ENCODE results near the gene FOXP2.

FOXP2 gene

GRCh38 chr7:114402876-114403635 lies 11.6 kb upstream of the FOXP2 start:
- TF ChIP-seq PAX5 (IDR thresholded peaks at IDR 0.05; ENCODE audit: insufficient read depth, low read length, severe bottlenecking) = no peak
- no peak for TF ChIP-seq POU2F2 (IDR thresholded peaks at IDR 0.05; ENCODE audit: low read depth, low read length)
- TF ChIP-seq POLR2A (IDR thresholded peaks at IDR 0.05; ENCODE audit: low read depth, low read length) = no peak
- no peak for TF ChIP-seq TAF1 (IDR thresholded peaks at IDR 0.05; ENCODE audit: low read depth, low read length)
- no peak for TF ChIP-seq SPI1 (IDR thresholded peaks at IDR 0.05; ENCODE audit: low read depth, low read length)
- TF ChIP-seq POLR2AphosphoS5 (IDR thresholded peaks at IDR 0.05; ENCODE audit: low read depth, low read length) = no peak
- DNase-seq (ENCODE audit: insufficient read length, low spot score) (no peak), FAIRE-seq (no peak)

DNA sequence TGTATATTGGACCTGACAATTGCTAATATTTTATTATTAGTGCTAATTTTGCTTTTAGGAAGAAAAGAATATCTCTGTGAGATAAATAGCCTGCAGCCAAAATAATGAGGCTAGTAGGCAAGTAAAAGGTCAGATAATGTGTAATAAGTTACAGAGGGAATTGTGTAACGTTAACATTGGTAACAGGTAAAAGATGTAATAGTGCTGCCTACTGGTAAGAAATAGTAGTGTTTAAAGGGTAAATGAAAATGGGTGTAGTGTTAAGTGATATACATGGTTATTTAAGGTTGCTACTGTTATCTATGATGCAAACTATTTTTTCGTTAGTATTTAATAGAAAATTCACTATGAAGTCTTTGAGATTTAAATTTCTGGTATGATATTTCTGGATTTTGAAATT lies 9.2 kb upstream of the FOXP2 start:
- no peak for FAIRE-seq
- no peak for DNase-seq (ENCODE audit: insufficient read length, low spot score)
- TF ChIP-seq POLR2A (IDR thresholded peaks at IDR 0.05; ENCODE audit: low read depth, low read length) = no peak
- no peak for TF ChIP-seq TAF1 (IDR thresholded peaks at IDR 0.05; ENCODE audit: low read depth, low read length)
- TF ChIP-seq POLR2AphosphoS5 (IDR thresholded peaks at IDR 0.05; ENCODE audit: low read depth, low read length) = no peak
- no peak for TF ChIP-seq PAX5 (IDR thresholded peaks at IDR 0.05; ENCODE audit: insufficient read depth, low read length, severe bottlenecking)
- TF ChIP-seq SPI1 (IDR thresholded peaks at IDR 0.05; ENCODE audit: low read depth, low read length) = no peak
- no peak for TF ChIP-seq POU2F2 (IDR thresholded peaks at IDR 0.05; ENCODE audit: low read depth, low read length)

GRCh38 chr7:114409750-114410149 lies 4.9 kb upstream of the FOXP2 start:
- TF ChIP-seq POLR2AphosphoS5 (IDR thresholded peaks at IDR 0.05; ENCODE audit: low read depth, low read length) (no peak), PAX5 (IDR thresholded peaks at IDR 0.05; ENCODE audit: insufficient read depth, low read length, severe bottlenecking) (no peak), POLR2A (IDR thresholded peaks at IDR 0.05; ENCODE audit: low read depth, low read length) (no peak), TAF1 (IDR thresholded peaks at IDR 0.05; ENCODE audit: low read depth, low read length) (no peak), SPI1 (IDR thresholded peaks at IDR 0.05; ENCODE audit: low read depth, low read length) (no peak), POU2F2 (IDR thresholded peaks at IDR 0.05; ENCODE audit: low read depth, low read length) (no peak)
- DNase-seq (ENCODE audit: insufficient read length, low spot score) (no peak), FAIRE-seq (no peak)

DNA sequence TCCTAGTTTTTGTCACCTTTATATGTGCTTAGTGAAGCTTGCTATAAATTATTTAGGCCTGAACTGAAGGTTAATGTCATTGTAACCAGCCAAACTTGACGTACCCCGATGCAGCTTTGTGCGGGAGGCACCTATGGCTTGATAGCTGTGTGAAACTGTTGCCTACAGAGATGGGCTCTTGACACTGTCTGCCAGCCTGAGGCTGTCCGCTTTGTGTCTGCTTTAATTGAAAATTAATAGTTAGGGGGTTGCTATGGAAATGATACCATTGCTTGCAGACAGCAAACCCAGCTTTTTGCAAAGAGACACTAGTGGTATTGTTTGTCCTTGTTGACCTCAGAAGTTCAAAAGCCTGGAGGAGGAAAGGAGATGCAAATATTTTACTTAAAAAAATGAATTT lies 2.1 kb upstream of the FOXP2 start:
- DNase-seq (ENCODE audit: insufficient read length, low spot score) (no peak), FAIRE-seq (no peak)
- TF ChIP-seq PAX5 (IDR thresholded peaks at IDR 0.05; ENCODE audit: insufficient read depth, low read length, severe bottlenecking) = no peak
- no peak for TF ChIP-seq TAF1 (IDR thresholded peaks at IDR 0.05; ENCODE audit: low read depth, low read length)
- no peak for TF ChIP-seq POLR2AphosphoS5 (IDR thresholded peaks at IDR 0.05; ENCODE audit: low read depth, low read length)
- no peak for TF ChIP-seq POU2F2 (IDR thresholded peaks at IDR 0.05; ENCODE audit: low read depth, low read length)
- TF ChIP-seq SPI1 (IDR thresholded peaks at IDR 0.05; ENCODE audit: low read depth, low read length) = no peak
- TF ChIP-seq POLR2A (IDR thresholded peaks at IDR 0.05; ENCODE audit: low read depth, low read length) = no peak

DNA sequence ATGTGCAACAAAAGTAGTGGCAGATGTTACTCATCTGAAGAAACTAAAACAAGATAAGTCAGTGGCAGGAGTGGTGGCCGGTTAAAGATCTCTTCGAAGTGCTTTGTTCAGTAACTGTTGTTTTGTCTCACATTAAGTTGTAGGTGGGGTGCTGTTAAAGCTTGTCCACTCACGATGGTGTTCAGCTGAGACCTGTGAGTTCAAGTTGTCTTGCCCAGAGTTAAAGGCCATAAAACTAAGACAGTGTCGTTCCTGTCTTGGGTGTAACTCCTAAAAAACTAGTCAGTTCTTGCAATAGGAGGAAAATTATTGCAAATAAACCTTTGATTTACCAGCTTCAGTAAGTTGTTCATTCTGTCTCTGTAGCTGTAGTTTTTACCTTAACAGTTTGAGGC lies 857 bp upstream of the FOXP2 start:
- FAIRE-seq (no peak), DNase-seq (ENCODE audit: insufficient read length, low spot score) (no peak)
- no peak for TF ChIP-seq SPI1 (IDR thresholded peaks at IDR 0.05; ENCODE audit: low read depth, low read length)
- no peak for TF ChIP-seq POU2F2 (IDR thresholded peaks at IDR 0.05; ENCODE audit: low read depth, low read length)
- TF ChIP-seq TAF1 (IDR thresholded peaks at IDR 0.05; ENCODE audit: low read depth, low read length) = no peak
- TF ChIP-seq POLR2A (IDR thresholded peaks at IDR 0.05; ENCODE audit: low read depth, low read length) = no peak
- no peak for TF ChIP-seq PAX5 (IDR thresholded peaks at IDR 0.05; ENCODE audit: insufficient read depth, low read length, severe bottlenecking)
- no peak for TF ChIP-seq POLR2AphosphoS5 (IDR thresholded peaks at IDR 0.05; ENCODE audit: low read depth, low read length)

DNA sequence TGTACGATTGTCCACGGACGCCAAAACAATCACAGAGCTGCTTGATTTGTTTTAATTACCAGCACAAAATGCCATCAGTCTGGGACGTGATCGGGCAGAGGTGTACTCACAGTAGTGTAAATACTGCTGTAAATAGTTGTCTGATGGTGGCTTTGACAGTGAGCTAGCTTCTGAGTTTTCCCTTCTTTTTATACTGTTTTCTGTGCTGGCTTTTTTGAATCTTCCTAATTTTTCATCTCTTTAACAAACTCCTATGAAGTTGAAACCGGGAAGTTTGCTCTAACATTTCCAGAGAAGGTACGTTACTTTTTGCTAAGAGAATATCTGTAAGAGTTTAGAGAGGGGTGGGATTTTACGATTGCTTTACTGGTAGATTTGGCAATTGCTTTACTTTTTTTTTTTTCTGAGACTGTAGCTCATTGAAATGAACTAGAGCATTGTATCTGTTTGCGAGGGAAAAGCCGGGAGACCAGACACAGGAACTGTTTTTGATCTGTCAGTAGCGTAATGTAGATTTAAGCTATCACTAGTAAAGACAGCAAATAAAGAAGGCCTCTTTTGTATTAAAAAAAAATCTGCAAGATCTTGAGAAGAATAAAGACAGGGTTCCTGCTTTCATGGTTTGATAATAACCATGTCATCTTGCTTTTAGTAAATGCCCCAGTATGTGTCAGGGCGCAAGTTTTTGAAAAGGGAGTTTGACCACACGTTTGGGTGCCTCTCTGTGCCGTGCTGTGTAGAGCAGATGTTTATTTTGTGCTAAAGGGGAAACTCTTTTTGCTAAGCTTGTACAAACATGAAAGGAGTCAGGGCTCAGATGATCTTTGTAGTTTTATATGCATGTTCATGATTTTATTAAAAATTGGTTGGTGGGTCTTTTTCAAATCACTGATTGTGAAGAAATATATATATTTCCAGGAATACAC lies 712 bp downstream of the FOXP2 start:
- no peak for FAIRE-seq
- TF ChIP-seq POLR2AphosphoS5 (IDR thresholded peaks at IDR 0.05; ENCODE audit: low read depth, low read length) = no peak
- no peak for TF ChIP-seq POU2F2 (IDR thresholded peaks at IDR 0.05; ENCODE audit: low read depth, low read length)
- TF ChIP-seq TAF1 (IDR thresholded peaks at IDR 0.05; ENCODE audit: low read depth, low read length) = no peak
- TF ChIP-seq SPI1 (IDR thresholded peaks at IDR 0.05; ENCODE audit: low read depth, low read length) = no peak
- no peak for TF ChIP-seq POLR2A (IDR thresholded peaks at IDR 0.05; ENCODE audit: low read depth, low read length)
- no peak for TF ChIP-seq PAX5 (IDR thresholded peaks at IDR 0.05; ENCODE audit: insufficient read depth, low read length, severe bottlenecking)
- no peak for DNase-seq (ENCODE audit: insufficient read length, low spot score)

DNA sequence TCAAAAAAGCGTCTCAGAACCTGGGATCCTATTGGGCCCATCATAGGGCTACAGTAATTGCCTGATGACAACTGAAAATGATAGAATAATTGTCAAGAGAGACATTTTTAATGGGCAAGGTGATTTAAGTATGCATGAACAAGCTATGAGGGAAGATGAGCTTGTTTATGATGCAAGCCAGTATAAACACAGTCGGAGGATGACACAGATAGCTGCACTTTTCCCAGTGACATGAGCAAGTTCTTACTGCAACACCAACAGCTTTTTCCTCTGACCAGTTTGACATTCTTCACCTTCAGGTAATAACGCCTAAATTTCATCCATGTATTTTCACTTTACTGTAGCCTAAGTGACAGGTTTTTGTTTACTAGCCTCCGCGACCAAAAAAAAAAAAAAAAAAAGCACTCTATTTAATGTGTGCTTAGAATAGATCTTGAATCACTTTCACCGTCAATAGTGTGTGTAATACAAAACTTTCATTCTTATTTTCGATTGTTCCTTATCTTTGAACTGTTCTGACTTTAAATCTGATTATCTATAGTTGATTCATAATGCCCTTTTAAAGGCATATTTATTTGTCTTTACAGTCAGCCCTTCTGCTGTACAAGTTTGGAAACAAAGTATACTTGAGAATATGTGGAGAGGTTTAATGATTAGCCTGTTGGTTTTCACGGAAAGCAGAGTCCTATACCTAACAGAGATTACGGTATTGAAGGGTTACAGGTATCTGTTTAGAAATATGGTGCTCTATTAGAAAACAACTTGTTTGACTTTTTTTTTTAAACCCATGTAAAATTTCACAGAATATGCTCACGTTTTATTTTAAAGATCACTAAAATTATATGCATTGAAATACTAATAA lies 1.7 kb downstream of the FOXP2 start:
- FAIRE-seq (no peak), DNase-seq (ENCODE audit: insufficient read length, low spot score) (no peak)
- TF ChIP-seq POLR2AphosphoS5 (IDR thresholded peaks at IDR 0.05; ENCODE audit: low read depth, low read length) = no peak
- no peak for TF ChIP-seq POU2F2 (IDR thresholded peaks at IDR 0.05; ENCODE audit: low read depth, low read length)
- no peak for TF ChIP-seq TAF1 (IDR thresholded peaks at IDR 0.05; ENCODE audit: low read depth, low read length)
- no peak for TF ChIP-seq SPI1 (IDR thresholded peaks at IDR 0.05; ENCODE audit: low read depth, low read length)
- no peak for TF ChIP-seq POLR2A (IDR thresholded peaks at IDR 0.05; ENCODE audit: low read depth, low read length)
- no peak for TF ChIP-seq PAX5 (IDR thresholded peaks at IDR 0.05; ENCODE audit: insufficient read depth, low read length, severe bottlenecking)

GRCh38 chr7:114417290-114417689 lies 2.7 kb downstream of the FOXP2 start:
- DNase-seq (ENCODE audit: insufficient read length, low spot score) = no peak
- FAIRE-seq = no peak
- TF ChIP-seq POLR2AphosphoS5 (IDR thresholded peaks at IDR 0.05; ENCODE audit: low read depth, low read length) (no peak), POLR2A (IDR thresholded peaks at IDR 0.05; ENCODE audit: low read depth, low read length) (no peak), SPI1 (IDR thresholded peaks at IDR 0.05; ENCODE audit: low read depth, low read length) (no peak), TAF1 (IDR thresholded peaks at IDR 0.05; ENCODE audit: low read depth, low read length) (no peak), POU2F2 (IDR thresholded peaks at IDR 0.05; ENCODE audit: low read depth, low read length) (no peak), PAX5 (IDR thresholded peaks at IDR 0.05; ENCODE audit: insufficient read depth, low read length, severe bottlenecking) (no peak)

Measured in GM12891 (cell line).